Measurements from ENCODE around the gene TMEM217.
A peak's percentile ranks its signal among the peaks of the same experiment; 100 is the strongest.

TMEM217 gene

GRCh38 chr6:37243131-37243815 is 14.7 kb downstream of the TMEM217 start:
- no peak for DNase-seq

- no peak for DNase-seq
Measured at GRCh38 chr6:37242429-37243052, 15.4 kb downstream of the TMEM217 start.

GRCh38 chr6:37241775-37242428 is 16.0 kb downstream of the TMEM217 start:
- DNase-seq, result no peak

- no peak for DNase-seq
Measured at GRCh38 chr6:37241131-37241530, 16.8 kb downstream of the TMEM217 start.

GRCh38 chr6:37239950-37240713 is 17.8 kb downstream of the TMEM217 start:
- DNase-seq, result peak; percentile 76 to 79

- DNase-seq, result no peak
Measured at GRCh38 chr6:37239526-37239925, 18.4 kb downstream of the TMEM217 start.

- no peak for DNase-seq
Measured at GRCh38 chr6:37238381-37238780, 19.6 kb downstream of the TMEM217 start.

- no peak for DNase-seq
Measured at GRCh38 chr6:37237789-37238188, 20.2 kb downstream of the TMEM217 start.

- DNase-seq, result no peak
Measured at GRCh38 chr6:37236921-37237320, 21.0 kb downstream of the TMEM217 start.

- no peak for DNase-seq
Measured at GRCh38 chr6:37233541-37233940, 24.4 kb downstream of the TMEM217 start.

GRCh38 chr6:37232430-37233017 is 25.4 kb downstream of the TMEM217 start:
- DNase-seq, result no peak

- no peak for DNase-seq
Measured at GRCh38 chr6:37230104-37230503, 27.8 kb downstream of the TMEM217 start.

- DNase-seq, result no peak
Measured at GRCh38 chr6:37225350-37226169, 32.4 kb downstream of the TMEM217 start.

GRCh38 chr6:37222992-37223391 is 35.0 kb downstream of the TMEM217 start:
- no peak for DNase-seq

GRCh38 chr6:37222125-37222967 is 35.6 kb downstream of the TMEM217 start:
- peak in 1 of 2 donors; percentile 47 for DNase-seq

- no peak for DNase-seq
Measured at GRCh38 chr6:37221585-37222124, 36.3 kb downstream of the TMEM217 start.

GRCh38 chr6:37218511-37218910 is 39.4 kb downstream of the TMEM217 start:
- no peak for DNase-seq

- no peak for DNase-seq
Measured at GRCh38 chr6:37218061-37218460, 39.9 kb downstream of the TMEM217 start.

- DNase-seq, result no peak
Measured at GRCh38 chr6:37212268-37212667, 45.7 kb downstream of the TMEM217 start.

- peak; percentile 24 to 73 for DNase-seq
Measured at GRCh38 chr6:37210313-37210968, 47.5 kb downstream of the TMEM217 start.
